ENCODE data around the gene ZBTB16. TPM values are rescaled to one million over a fixed set of nuclear protein-coding genes. Genes with fewer than 3 reads are reported as not detected.

ZBTB16 gene
- total and polyA plus RNA-seq, 12 donors: 18.3 to 108 (median 54.6) TPM

DNA sequence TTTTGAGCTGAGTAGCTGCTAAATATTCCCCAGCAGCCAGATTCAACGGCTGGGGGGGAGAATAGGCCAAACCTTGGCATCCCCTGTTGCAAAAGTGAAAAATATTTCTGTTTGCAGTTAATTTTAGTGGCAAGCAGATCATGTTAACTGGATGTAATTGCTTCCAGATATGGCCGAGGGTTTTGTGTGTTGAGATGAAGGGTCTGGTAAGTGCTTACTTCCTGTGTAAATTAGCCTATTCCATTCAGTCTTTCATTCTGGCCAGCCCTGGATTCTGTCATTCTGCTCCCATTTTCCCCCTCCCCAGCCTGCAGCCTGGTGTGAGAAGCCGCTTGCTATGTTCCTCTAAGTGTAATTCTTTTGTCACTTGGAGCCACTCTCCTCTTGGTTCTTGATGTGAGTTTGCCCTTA, 17.4 kb downstream of the ZBTB16 start:
- intact Hi-C loops (cut with DNase I): loop anchor here in 2 of 10 donors (5.0 kb wide), 2 partner anchors 35 to 40 kb away; no protein-coding TSS in a partner anchor
- 43 to 51% methylated on average over 3 of the region's 3 CpGs for WGBS, 2 donors

GRCh38 chr11:114077482-114078305, 18.2 kb downstream of the ZBTB16 start:
- Histone ChIP-seq H3K4me3 (no peak overlapping the region), H3K36me3 (peaks cover 0 to 14% (median 0%) of the 10 kb centered on the region in 9 donors), H3K9me3 (no peaks in the 10 kb centered on the region), H3K27ac (peak overlapping the region in 7 of 10 donors; percentile 26 to 96 (median 81)), H3K27me3 (no peaks in the 10 kb centered on the region), H3K4me1 (peaks cover 59 to 100% (median 100%) of the 10 kb centered on the region in 9 donors)
- TF ChIP-seq, protein P1, sequence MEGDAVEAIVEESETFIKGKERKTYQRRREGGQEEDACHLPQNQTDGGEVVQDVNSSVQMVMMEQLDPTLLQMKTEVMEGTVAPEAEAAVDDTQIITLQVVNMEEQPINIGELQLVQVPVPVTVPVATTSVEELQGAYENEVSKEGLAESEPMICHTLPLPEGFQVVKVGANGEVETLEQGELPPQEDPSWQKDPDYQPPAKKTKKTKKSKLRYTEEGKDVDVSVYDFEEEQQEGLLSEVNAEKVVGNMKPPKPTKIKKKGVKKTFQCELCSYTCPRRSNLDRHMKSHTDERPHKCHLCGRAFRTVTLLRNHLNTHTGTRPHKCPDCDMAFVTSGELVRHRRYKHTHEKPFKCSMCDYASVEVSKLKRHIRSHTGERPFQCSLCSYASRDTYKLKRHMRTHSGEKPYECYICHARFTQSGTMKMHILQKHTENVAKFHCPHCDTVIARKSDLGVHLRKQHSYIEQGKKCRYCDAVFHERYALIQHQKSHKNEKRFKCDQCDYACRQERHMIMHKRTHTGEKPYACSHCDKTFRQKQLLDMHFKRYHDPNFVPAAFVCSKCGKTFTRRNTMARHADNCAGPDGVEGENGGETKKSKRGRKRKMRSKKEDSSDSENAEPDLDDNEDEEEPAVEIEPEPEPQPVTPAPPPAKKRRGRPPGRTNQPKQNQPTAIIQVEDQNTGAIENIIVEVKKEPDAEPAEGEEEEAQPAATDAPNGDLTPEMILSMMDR (IDR thresholded peaks at IDR 0.05): no peak
- DNase-seq: no peak
- intact Hi-C loops (cut with DNase I): loop anchor here in 2 of 10 donors (5.0 kb wide), 2 partner anchors 35 to 40 kb away; no protein-coding TSS in a partner anchor
- no peak for ATAC-seq
- WGBS, 2 donors: 84 to 88% methylated on average over 9 of the region's 9 CpGs

More for the DNA sequence above, 17.4 kb downstream of the ZBTB16 start:
- Histone ChIP-seq H3K27ac (peak overlapping the region in 5 of 10 donors; percentile 9 to 75 (median 33)), H3K27me3 (no peaks in the 10 kb centered on the region), H3K4me3 (no peak overlapping the region), H3K9me3 (no peaks in the 10 kb centered on the region), H3K36me3 (peaks cover 0 to 11% (median 0%) of the 10 kb centered on the region in 9 donors), H3K4me1 (peaks cover 60 to 100% (median 100%) of the 10 kb centered on the region in 9 donors)
- DNase-seq (no peak), ATAC-seq (no peak)
- TF ChIP-seq, protein P1 (IDR thresholded peaks at IDR 0.05): no peak

GRCh38 chr11:114078423-114078822, 18.9 kb downstream of the ZBTB16 start:
- Histone ChIP-seq H3K36me3 (peaks cover 0 to 21% (median 0%) of the 10 kb centered on the region in 9 donors), H3K27me3 (no peaks in the 10 kb centered on the region), H3K9me3 (no peaks in the 10 kb centered on the region), H3K4me3 (no peak overlapping the region), H3K4me1 (peaks cover 62 to 100% (median 100%) of the 10 kb centered on the region in 9 donors), H3K27ac (peak overlapping the region; percentile 29 to 96 (median 80))
- intact Hi-C loops (cut with DNase I): loop anchor here in 2 of 10 donors (5.0 kb wide), 2 partner anchors 34 to 39 kb away; no protein-coding TSS in a partner anchor
- TF ChIP-seq, protein P1 (IDR thresholded peaks at IDR 0.05): no peak
- WGBS, 2 donors: 72 to 73% methylated on average over 4 of the region's 4 CpGs
- no peak for DNase-seq
- ATAC-seq: no peak

DNA sequence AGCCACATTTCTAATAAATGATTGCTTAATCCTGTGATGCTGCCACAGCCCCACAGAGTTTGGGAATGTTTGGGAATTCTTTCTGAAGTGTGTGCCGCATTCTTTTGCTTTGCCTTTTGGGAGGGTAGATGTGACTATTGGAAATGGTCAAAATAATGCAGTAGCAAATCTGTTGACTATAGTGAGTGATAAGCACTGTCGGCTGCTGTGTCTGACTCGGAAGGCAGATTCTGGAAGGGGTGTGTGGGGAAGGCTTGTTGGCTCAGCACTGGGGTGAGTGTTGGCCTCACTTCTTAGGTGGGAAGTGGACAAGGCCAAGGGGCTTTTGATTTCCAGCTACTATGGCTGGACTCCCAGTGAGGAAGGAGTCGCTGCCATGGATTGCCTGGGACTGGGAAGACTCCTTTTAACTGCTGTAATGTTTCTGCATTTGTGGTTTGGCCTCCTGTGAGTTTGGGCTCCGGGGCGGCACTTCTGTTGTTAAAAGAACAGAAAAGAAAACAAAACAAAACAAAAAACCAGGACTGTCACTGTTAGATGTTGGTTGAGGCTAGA, 20.1 kb downstream of the ZBTB16 start:
- WGBS, 2 donors: 33 to 39% methylated on average over 6 of the region's 6 CpGs
- Histone ChIP-seq H3K4me3 (peak overlapping the region in 1 of 10 donors; percentile 14), H3K27me3 (no peaks in the 10 kb centered on the region), H3K36me3 (peaks cover 0 to 23% (median 0%) of the 10 kb centered on the region in 9 donors), H3K9me3 (no peaks in the 10 kb centered on the region), H3K4me1 (peaks cover 61 to 100% (median 100%) of the 10 kb centered on the region in 9 donors), H3K27ac (peak overlapping the region; percentile 53 to 96 (median 80))
- DNase-seq: peak in 1 of 2 donors; percentile 47
- intact Hi-C loops (cut with DNase I): loop anchor here in 3 of 10 donors (5.0 kb wide), 4 partner anchors 33 to 88 kb away; no protein-coding TSS in a partner anchor
- TF ChIP-seq, protein P1 (IDR thresholded peaks at IDR 0.05): no peak
- peak; percentile 14 to 61 (median 38) for ATAC-seq

Measured in heart right ventricle (tissue), 16 donors.